Activated CD4-positive, CD25-positive, alpha-beta regulatory T cell treated with anti-CD3 and anti-CD28 coated beads, Interleukin-2, amount 50 U/mL, for 72 hours (primary cell): Measurements from ENCODE around the gene TTN.

Experiments
- DNase-seq: peaks from one replicate; pipeline ENCODE4 v3.0.0; 2021

The TTN gene

GRCh38 chr2:178807227-178808008 is at the start of gene TTN:
TSS of gene TTN (minus strand) at chr2:178807423. CDS start at chr2:178804642, 2,781 bp downstream.
- no peak for DNase-seq

GRCh38 chr2:178855151-178855550 is 47.9 kb upstream of the TTN start:
- DNase-seq, result no peak

DNA sequence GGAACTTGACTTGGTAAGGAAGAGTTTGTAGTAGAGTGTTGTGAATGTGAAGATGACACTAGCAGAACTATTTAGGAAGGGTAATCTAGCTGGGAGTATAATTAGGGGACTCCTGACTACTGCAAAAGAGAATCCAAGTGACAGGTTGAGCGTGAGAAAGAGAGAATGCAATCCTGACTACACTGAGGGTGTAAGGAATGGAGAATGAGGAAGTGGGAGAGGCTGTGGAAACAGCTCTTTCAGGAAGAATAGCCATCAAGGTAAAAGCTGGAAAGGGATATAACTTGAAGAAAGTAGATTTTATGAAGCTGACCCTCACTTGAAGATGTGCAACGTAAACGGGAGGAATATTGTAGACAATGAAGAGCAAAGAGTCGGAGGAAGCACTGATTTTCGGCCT is 41.1 kb upstream of the TTN start:
- no peak for DNase-seq

GRCh38 chr2:178846458-178846802 is 39.2 kb upstream of the TTN start:
- DNase-seq, result no peak

- no peak for DNase-seq
Observed at GRCh38 chr2:178845566-178846457, 38.6 kb upstream of the TTN start.

- DNase-seq, result no peak
Observed at GRCh38 chr2:178844701-178845100, 37.5 kb upstream of the TTN start.

DNA sequence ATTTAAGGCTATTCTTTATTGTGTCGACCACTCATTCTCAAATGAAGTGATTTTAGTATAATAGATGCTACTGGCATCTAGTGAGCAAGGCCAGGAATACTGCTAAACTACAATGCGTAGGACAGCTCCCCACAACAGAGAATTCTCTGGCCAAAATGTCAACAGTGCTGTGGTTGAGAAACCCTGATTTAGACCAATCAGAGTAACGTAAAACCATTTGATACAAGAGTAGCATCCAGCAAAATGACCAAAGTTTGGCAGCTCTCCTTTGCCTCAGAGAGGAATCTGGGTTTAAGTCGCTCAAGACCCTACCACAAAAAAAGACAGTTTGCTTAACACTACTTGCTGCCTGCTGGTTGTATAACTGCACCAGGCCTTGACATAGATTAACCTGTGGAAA is 37.0 kb upstream of the TTN start:
- DNase-seq, result no peak

GRCh38 chr2:178843697-178844096 is 36.5 kb upstream of the TTN start:
- DNase-seq, result no peak

- DNase-seq, result no peak
Observed at GRCh38 chr2:178836807-178837206, 29.6 kb upstream of the TTN start.

- DNase-seq, result no peak
Observed at GRCh38 chr2:178834086-178834485, 26.9 kb upstream of the TTN start.

DNA sequence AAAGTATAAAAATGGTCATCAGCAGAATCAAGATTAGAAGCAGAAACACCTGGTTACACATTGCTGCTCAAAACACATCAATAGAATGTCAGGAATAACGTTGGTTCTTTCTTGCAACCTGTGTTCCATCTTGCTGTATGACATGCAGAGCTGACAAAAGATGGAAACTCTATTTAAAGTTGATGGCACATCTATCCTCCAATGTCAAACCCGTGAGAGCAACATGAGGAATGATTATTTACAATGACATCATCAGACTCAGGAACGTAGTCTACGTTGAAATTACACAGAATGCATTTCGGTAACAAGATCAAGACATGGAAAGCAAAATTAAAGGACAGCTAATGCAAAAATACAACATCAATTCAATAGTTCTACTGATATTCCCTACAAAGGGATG is 26.2 kb upstream of the TTN start:
- no peak for DNase-seq

- DNase-seq, result no peak
Observed at GRCh38 chr2:178830451-178830850, 23.2 kb upstream of the TTN start.

GRCh38 chr2:178829981-178830380 is 22.8 kb upstream of the TTN start:
- DNase-seq, result no peak

- DNase-seq, result no peak
Observed at GRCh38 chr2:178829299-178829960, 22.2 kb upstream of the TTN start.

GRCh38 chr2:178828486-178828881 is 21.3 kb upstream of the TTN start:
- no peak for DNase-seq

GRCh38 chr2:178827739-178828485 is 20.7 kb upstream of the TTN start:
- DNase-seq, result no peak

- no peak for DNase-seq
Observed at GRCh38 chr2:178827111-178827510, 19.9 kb upstream of the TTN start.

- DNase-seq, result no peak
Observed at GRCh38 chr2:178825183-178825582, 18.0 kb upstream of the TTN start.

DNA sequence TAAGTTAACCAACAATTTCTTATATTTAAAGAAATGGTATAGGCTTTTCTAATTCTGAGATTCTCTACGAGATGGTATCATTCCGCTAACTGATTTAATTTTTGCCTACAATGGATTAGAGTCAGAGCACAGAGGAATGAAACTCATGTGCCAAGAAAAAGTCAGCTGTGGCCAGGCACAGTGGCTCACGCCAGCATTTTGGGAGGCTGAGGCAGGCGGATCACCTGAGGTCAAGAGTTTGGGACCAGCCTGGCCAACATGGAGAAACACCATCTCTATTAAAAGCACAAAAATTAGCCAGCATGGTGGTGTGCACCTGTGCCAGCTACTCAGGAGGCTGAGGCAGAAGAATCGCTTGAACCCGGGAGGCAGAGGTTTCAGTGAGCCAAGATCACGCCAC is 17.0 kb upstream of the TTN start:
- no peak for DNase-seq

GRCh38 chr2:178819992-178820391 is 12.8 kb upstream of the TTN start:
- DNase-seq, result no peak

GRCh38 chr2:178819147-178819875 is 12.1 kb upstream of the TTN start:
- no peak for DNase-seq

DNA sequence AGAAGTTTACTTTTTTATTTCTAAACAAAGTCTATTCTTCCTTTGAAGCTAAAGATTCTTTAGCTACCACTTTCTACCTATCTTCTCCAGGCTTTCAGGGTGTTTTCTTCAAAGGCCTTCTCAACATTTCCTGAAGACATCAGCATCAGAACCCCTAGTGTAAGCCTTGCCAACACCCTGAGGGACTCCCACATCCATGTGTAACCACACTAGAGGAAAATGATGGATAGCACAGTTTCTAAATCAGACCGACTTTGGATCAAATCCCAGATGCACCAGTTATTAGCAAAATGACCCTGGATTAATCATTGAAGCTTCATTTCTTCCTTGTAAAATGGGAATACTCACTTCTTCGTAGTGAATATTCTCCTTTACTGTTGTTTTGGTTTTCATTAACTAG is 4.7 kb upstream of the TTN start:
- DNase-seq, result no peak
